Activated naive CD8-positive, alpha-beta T cell treated with anti-CD3 and anti-CD28 coated beads, Interleukin-2, amount 50 U/mL, for 24 hours (primary cell): ENCODE results near the gene RFC4.
A peak's percentile ranks its signal among the peaks of the same experiment; 100 is the strongest.

Experiments used
- ATAC-seq: fragments of 150-1000 bp; cut with Tn5 transposase; one replicate; pipeline ENCODE4 v1.10.0; 2021
- DNase-seq: peaks from one replicate; pipeline ENCODE4 v3.0.0; 2021
- H3K27ac Mint-ChIP-seq: one replicate; pipeline ENCODE4 v1.8.0; 2021; ENCODE audit warnings: mild to moderate bottlenecking, mixed read lengths
- H3K27me3 Mint-ChIP-seq: one replicate; pipeline ENCODE4 v1.8.0; 2021; ENCODE audit warnings: mixed read lengths
- H3K36me3 Mint-ChIP-seq: one replicate; pipeline ENCODE4 v1.8.0; 2021; ENCODE audit warnings: low read depth, mixed read lengths
- H3K4me1 Mint-ChIP-seq: one replicate; pipeline ENCODE4 v1.8.0; 2021; ENCODE audit warnings: mixed read lengths
- H3K4me3 Mint-ChIP-seq: one replicate; pipeline ENCODE4 v1.8.0; 2021; ENCODE audit warnings: mild to moderate bottlenecking, moderate library complexity, mixed read lengths
- H3K9me3 Mint-ChIP-seq: one replicate; pipeline ENCODE4 v1.8.0; 2021; ENCODE audit warnings: mixed read lengths

Gene RFC4

GRCh38 chr3:186785495-186786018 is 20.7 kb downstream of the RFC4 start:
- no peak for DNase-seq
- H3K36me3 Mint-ChIP-seq, result peaks cover 73% of the 10 kb centered on the region
- no peaks in the 10 kb centered on the region for H3K9me3 Mint-ChIP-seq
- H3K27me3 Mint-ChIP-seq, result peaks cover 5% of the 10 kb centered on the region
- H3K27ac Mint-ChIP-seq, result peak overlapping the region; percentile 100
- ATAC-seq, result no peak
- peak overlapping the region; percentile 99 for H3K4me3 Mint-ChIP-seq
- H3K4me1 Mint-ChIP-seq, result peaks cover 66% of the 10 kb centered on the region

DNA sequence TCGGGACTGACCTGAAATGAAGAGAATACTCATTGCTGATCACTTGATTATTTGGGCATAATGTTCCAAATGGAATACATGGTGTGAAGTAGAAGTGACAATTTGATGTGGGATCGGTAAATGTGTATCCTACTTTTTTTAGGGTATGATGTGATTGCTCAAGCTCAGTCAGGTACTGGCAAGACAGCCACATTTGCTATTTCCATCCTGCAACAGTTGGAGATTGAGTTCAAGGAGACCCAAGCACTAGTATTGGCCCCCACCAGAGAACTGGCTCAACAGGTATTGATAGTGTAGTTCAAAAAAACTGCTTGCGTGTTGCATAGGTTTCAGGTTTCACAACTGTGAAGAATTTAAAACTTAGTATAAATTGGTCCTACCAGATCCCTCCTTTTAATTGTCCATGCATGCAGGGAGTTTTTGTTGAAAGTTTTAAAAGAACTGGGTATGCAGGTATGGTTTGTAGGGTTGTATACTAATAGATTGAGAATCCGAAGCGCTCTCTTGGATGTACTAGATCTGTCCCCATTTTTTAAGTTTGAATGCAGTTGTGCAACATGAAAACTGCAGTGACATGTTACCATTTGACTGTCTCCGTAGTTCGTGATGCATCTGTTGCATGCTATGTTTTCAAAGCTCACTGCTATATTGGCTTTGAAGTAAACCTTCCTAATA is 21.3 kb downstream of the RFC4 start:
- Mint-ChIP-seq H3K4me3 (peak overlapping the region; percentile 99), H3K9me3 (no peaks in the 10 kb centered on the region), H3K27ac (peak overlapping the region; percentile 100), H3K4me1 (peaks cover 66% of the 10 kb centered on the region), H3K27me3 (peaks cover 5% of the 10 kb centered on the region), H3K36me3 (peaks cover 67% of the 10 kb centered on the region)
- ATAC-seq, result no peak
- DNase-seq, result no peak

GRCh38 chr3:186783731-186784515 is 22.4 kb downstream of the RFC4 start:
- ATAC-seq, result peak; percentile 60
- H3K27me3 Mint-ChIP-seq, result peaks cover 7% of the 10 kb centered on the region
- H3K4me3 Mint-ChIP-seq, result peak overlapping the region; percentile 99
- no peaks in the 10 kb centered on the region for H3K9me3 Mint-ChIP-seq
- peaks cover 58% of the 10 kb centered on the region for H3K36me3 Mint-ChIP-seq
- peaks cover 60% of the 10 kb centered on the region for H3K4me1 Mint-ChIP-seq
- peak; percentile 65 for DNase-seq
- H3K27ac Mint-ChIP-seq, result peak overlapping the region; percentile 100

- Mint-ChIP-seq H3K36me3 (peaks cover 51% of the 10 kb centered on the region), H3K27me3 (peaks cover 7% of the 10 kb centered on the region), H3K9me3 (no peaks in the 10 kb centered on the region), H3K27ac (peak within 1 kb of the TSS; percentile 100), H3K4me1 (peaks cover 53% of the 10 kb centered on the region), H3K4me3 (peak within 1 kb of the TSS; percentile 99)
- ATAC-seq (peak; percentile 60), DNase-seq (peak; percentile 91)
Measured at GRCh38 chr3:186783058-186783730, 23.1 kb downstream of the RFC4 start, which contains the start of gene EIF4A2. EIF4A2 (plus strand) TSS chr3:186783577; CDS start chr3:186783611, 34 bp downstream.

DNA sequence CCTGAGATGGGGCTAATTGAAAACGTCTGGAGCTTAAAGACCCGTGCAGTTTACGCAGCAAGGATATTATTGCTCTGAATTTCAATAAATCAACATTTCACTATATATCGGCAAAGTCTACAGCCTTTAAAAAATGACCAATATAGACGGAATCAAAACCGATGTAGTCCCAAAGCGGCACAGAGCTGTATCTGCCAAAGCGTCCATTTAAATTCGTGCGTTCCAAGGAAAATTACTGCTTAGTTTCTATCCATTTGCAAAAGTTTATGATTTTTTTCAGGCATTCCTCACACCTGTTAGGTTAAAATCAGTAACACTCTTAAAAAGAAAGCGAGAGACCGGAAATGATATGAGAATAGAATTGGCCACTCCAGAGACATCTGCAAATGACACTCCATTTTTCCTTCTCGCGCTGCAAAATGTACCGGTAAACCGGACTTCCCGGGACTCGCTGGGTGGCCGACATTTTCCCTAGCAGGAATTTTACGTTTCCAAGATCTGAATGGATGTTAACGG is 23.7 kb downstream of the RFC4 start:
- Mint-ChIP-seq H3K9me3 (no peaks in the 10 kb centered on the region), H3K27me3 (peaks cover 7% of the 10 kb centered on the region), H3K27ac (peak overlapping the region; percentile 100), H3K4me1 (peaks cover 47% of the 10 kb centered on the region), H3K4me3 (peak overlapping the region; percentile 99), H3K36me3 (peaks cover 45% of the 10 kb centered on the region)
- ATAC-seq (no peak), DNase-seq (no peak)

DNA sequence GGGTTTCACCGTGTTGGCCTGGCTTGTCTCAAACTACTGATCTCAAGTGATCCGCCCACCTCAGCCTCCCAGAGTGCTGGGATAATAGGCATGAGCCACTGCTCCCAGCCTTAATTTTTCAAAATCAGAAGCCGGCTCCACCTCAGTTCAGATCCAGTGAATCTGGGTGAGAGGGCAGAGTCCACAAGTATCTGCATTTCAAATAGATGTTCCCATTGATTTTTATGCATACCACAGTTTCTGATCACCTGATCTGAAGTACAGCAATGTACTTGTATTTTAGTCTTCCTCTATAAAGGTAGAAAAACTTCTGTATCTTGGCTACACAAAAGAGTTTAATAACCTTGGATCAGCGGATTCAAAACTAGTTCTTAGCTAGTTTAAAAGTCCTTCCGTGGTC is 27.1 kb downstream of the RFC4 start:
- H3K4me1 Mint-ChIP-seq, result peaks cover 14% of the 10 kb centered on the region
- peaks cover 11% of the 10 kb centered on the region for H3K36me3 Mint-ChIP-seq
- H3K9me3 Mint-ChIP-seq, result no peaks in the 10 kb centered on the region
- DNase-seq, result no peak
- no peak overlapping the region for H3K4me3 Mint-ChIP-seq
- H3K27ac Mint-ChIP-seq, result no peak overlapping the region
- H3K27me3 Mint-ChIP-seq, result peaks cover 4% of the 10 kb centered on the region
- ATAC-seq, result no peak

- no peaks in the 10 kb centered on the region for H3K36me3 Mint-ChIP-seq
Measured at GRCh38 chr3:186775999-186776398, 30.3 kb downstream of the RFC4 start.

DNA sequence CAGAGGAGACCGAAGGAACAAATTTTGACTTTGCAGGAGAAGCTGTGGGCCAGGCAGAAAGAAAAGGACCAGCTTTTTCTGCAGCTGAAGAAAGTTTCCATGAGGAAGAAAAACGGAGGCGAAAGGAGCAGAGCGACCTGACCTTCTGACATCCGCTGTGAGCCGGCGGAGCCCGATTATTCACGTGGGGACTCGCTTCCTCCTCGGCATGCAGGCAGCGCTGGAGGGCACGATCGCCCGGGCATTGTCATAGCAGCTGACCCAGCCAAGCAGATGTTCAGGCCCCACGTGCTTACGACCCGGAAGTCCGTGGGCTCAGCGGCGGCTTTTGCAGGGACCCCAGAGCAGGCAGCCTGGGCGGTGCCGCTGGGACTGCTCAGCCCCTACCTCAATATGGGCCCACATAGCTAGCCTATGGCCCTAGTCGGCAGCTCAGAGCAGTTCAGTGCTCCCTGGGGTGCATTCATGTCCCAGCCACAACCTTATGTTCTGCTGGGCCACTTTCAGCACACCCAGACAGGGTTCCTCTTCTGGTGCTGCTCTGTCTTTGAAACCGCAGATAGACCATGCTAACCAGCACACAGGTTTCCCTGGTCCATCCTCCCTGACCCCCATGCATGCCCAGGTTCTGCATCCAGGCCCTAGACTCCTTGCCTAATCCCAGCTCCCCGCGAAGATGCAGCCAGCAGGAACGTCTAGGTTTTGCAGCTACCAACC is 33.4 kb downstream of the RFC4 start:
- Mint-ChIP-seq H3K9me3 (no peaks in the 10 kb centered on the region), H3K36me3 (no peaks in the 10 kb centered on the region), H3K4me3 (peak overlapping the region; percentile 92), H3K27me3 (no peaks in the 10 kb centered on the region), H3K27ac (peak overlapping the region; percentile 96), H3K4me1 (peaks cover 18% of the 10 kb centered on the region)
- peak; percentile 82 for DNase-seq
- ATAC-seq, result peak; percentile 95

More at GRCh38 chr3:186775999-186776398, 30.3 kb downstream of the RFC4 start:
- H3K9me3 Mint-ChIP-seq, result no peaks in the 10 kb centered on the region
- peaks cover 1% of the 10 kb centered on the region for H3K27me3 Mint-ChIP-seq
- H3K4me1 Mint-ChIP-seq, result peaks cover 18% of the 10 kb centered on the region
- no peak overlapping the region for H3K27ac Mint-ChIP-seq
- no peak overlapping the region for H3K4me3 Mint-ChIP-seq
- DNase-seq (no peak), ATAC-seq (no peak)

GRCh38 chr3:186772281-186772694 is 34.0 kb downstream of the RFC4 start:
- DNase-seq, result peak; percentile 35
- peak; percentile 17 for ATAC-seq
- H3K27ac Mint-ChIP-seq, result peak overlapping the region; percentile 96
- peak overlapping the region; percentile 92 for H3K4me3 Mint-ChIP-seq
- H3K4me1 Mint-ChIP-seq, result peaks cover 18% of the 10 kb centered on the region
- H3K9me3 Mint-ChIP-seq, result no peaks in the 10 kb centered on the region
- no peaks in the 10 kb centered on the region for H3K36me3 Mint-ChIP-seq
- no peaks in the 10 kb centered on the region for H3K27me3 Mint-ChIP-seq

GRCh38 chr3:186760897-186761447 is 45.3 kb downstream of the RFC4 start:
- no peak overlapping the region for H3K4me3 Mint-ChIP-seq
- H3K27me3 Mint-ChIP-seq, result peaks cover under 1% of the 10 kb centered on the region
- H3K27ac Mint-ChIP-seq, result no peak overlapping the region
- no peaks in the 10 kb centered on the region for H3K9me3 Mint-ChIP-seq
- ATAC-seq (no peak), DNase-seq (no peak)
- peaks cover 2% of the 10 kb centered on the region for H3K36me3 Mint-ChIP-seq
- H3K4me1 Mint-ChIP-seq, result peaks cover 8% of the 10 kb centered on the region

DNA sequence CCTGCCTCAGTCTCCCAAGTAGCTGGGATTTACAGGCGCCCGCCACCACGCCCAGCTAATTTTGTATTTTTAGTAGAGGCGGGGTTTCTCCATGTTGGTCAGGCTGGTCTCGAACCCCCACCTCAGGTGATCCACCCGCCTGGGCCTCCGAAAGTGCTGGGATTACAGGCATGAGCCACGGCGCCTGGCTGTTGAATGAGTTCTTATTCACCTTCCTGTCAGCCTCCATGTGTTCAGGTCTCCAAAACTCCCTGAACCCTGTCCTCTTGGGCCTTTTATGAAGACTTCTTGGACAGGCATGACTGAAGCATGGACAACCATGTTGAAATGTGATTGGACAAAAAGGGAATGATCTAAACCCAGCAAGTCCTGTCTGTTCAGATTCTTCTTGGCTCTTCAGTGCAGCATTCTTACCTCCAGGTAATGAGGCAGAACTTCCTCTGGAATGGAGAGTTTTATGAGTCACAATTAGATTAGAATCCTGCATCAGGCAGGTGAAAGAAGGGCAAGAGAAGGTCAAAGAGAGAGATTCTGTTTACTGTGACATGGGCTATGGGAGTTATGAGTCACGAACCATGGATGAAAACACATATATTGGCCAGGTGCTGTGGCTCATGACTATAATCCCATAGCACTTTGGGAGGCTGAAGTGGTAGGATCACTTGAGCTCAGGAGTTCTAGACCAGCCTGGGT is 46.0 kb downstream of the RFC4 start:
- Mint-ChIP-seq H3K9me3 (no peaks in the 10 kb centered on the region), H3K27me3 (peaks cover 2% of the 10 kb centered on the region), H3K27ac (no peak overlapping the region), H3K36me3 (peaks cover 2% of the 10 kb centered on the region), H3K4me1 (peaks cover 8% of the 10 kb centered on the region), H3K4me3 (no peak overlapping the region)
- no peak for DNase-seq
- ATAC-seq, result peak; percentile 79

- ATAC-seq (no peak), DNase-seq (no peak)
- H3K27ac Mint-ChIP-seq, result no peak overlapping the region
- H3K36me3 Mint-ChIP-seq, result peaks cover 2% of the 10 kb centered on the region
- no peak overlapping the region for H3K4me3 Mint-ChIP-seq
- no peaks in the 10 kb centered on the region for H3K9me3 Mint-ChIP-seq
- H3K4me1 Mint-ChIP-seq, result peaks cover 8% of the 10 kb centered on the region
- peaks cover 2% of the 10 kb centered on the region for H3K27me3 Mint-ChIP-seq
Measured at GRCh38 chr3:186759231-186759930, 46.9 kb downstream of the RFC4 start.
